Erythroblast (primary cell): ENCODE data around the gene WFS1.

Source experiments
- DNase-seq, 2 experiments: peaks; one replicate each; lab custom pipeline; 2025; lab: John Stamatoyannopoulos, UW
- GATA1 ChIP-seq: IDR thresholded peaks from 2 replicates; pipeline ENCODE4 v1.6.1; 2011; ENCODE audit warnings: low read depth, mild to moderate bottlenecking, control low read depth, low read length, moderate library complexity
- POLR2A ChIP-seq: IDR thresholded peaks from 2 replicates; pipeline ENCODE4 v1.6.1; 2011; ENCODE audit warnings: mild to moderate bottlenecking, low read length

WFS1 gene

DNA sequence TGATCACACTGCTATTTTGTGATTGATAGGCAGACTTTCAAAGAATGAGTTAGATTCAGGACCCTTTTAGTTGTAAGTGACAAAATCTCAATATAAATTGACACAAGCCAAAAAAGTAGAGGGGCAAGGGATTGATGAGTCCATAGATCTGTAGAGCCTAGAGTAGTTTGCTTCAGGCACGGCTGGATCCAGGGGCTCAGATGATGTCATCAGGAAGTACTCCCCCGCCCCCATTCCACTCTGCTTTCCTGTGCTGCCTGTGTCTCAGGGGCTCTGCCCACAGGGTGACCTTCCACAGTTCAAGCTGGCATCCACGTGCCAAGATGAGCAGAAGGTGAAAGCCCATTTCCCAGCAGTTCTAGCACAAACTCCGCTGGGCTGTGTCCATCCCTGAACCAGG lies 13.6 kb downstream of the WFS1 start:
- no peak for DNase-seq
- TF ChIP-seq GATA1 = no peak
- TF ChIP-seq POLR2A = no peak

GRCh38 chr4:6287017-6287788 lies 17.6 kb downstream of the WFS1 start:
- TF ChIP-seq GATA1 = no peak
- no peak for TF ChIP-seq POLR2A
- DNase-seq = no peak

DNA sequence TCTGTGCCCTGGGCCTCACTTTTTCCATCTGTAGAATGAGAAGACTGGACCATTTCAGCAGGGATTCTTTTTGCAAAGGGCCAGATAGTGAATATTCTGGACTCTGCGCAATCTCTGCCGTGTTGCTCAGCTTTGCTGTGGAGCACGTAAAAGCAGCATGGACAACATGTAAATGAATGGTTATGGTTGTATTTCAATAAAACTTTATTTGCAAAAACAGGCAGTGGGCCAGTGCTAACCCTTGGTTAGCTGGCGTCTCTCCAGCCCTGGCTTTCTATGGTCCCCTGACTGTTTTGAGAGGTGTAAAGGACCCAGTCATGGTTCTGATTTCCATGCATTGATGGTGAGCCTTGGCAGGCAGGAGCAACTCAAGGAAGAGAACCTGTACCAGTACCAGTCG lies 18.7 kb downstream of the WFS1 start:
- no peak for TF ChIP-seq GATA1
- no peak for TF ChIP-seq POLR2A
- DNase-seq = no peak

- DNase-seq = no peak
- TF ChIP-seq POLR2A = no peak
- no peak for TF ChIP-seq GATA1
Observed at GRCh38 chr4:6288871-6289270, 19.2 kb downstream of the WFS1 start.

DNA sequence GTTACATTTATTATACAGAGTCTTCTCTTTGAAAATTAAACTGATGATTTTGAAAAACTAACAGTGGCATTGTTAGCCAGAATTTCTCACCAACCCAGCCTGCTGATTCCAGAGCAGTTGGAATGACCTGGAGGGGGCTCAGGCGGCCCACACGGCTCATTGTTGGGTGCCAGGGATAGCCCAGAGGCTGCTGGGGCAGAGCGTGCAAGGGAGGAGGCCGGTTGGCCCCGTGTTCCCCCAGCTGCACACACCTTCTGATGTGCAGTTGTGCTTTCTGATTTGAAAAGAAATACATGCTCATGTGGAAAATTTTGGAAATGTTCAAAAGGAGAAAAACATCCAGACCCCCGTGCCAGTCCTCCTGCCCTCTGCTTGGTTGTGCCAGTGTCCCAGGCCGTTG lies 20.6 kb downstream of the WFS1 start:
- DNase-seq = no peak
- TF ChIP-seq GATA1 (no peak), POLR2A (no peak)

GRCh38 chr4:6290769-6291547 lies 21.3 kb downstream of the WFS1 start:
- no peak for TF ChIP-seq POLR2A
- no peak for TF ChIP-seq GATA1

DNA sequence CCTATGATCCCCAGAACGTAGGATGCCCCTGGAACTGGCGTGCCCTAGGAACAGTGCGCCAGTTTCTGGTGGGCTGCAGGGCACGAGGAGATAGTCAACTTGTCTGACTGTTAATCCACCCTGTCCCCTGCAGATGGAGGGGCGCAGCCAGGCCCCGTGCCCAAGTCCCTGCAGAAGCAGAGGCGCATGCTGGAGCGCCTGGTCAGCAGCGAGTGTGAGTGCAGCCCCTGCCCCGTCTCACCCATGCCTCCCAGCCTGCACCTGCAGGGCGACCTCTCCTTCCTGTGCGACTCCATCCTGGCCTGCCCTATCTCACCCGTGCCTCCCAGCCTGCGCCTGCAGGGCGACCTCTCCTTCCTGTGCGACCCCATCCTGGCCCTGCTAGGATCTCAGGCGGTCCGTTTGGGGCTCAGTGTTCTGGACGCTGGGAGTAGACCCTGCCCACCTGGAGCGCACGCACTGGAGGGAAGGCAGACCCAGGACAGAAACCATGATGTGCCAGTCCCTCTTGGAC lies 22.2 kb downstream of the WFS1 start:
- DNase-seq = no peak
- TF ChIP-seq POLR2A (no peak), GATA1 (no peak)

More at GRCh38 chr4:6290769-6291547, 21.3 kb downstream of the WFS1 start:
- no peak for DNase-seq

DNA sequence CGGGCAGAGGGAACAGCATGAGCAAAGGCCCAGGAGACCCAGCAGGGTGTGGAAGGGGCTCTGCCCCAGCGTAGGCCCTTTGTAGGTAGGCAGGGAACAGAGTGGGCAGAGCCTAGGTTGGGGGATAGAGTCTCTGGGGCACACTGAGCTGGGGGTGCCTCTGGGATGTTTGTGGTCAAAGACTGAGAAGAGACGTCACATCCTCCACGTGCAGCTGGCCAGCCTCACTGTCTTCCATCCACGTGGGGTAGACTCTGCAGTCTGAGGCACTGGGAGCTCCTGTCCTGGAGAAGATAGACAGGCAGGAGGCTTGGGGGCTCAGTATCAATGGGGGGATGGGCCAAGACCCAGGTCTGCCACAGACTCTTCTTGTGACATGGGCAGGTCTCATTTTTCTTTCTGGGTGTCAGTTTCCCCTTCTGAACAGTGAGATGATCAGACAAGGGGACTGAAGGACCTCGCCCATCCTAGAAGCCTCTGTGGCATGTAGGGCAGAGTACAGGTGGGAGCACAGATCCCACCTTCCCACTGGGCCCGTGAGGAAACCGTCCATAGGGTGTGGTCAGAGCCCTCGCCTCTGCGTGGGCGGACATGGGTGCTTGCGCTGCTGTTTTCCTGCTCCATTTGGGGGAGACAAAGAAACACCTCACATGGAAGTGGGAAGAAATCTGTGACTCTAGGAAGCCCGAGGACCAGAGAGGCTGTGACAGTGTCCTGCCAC lies 22.9 kb downstream of the WFS1 start:
- no peak for DNase-seq
- no peak for TF ChIP-seq GATA1
- TF ChIP-seq POLR2A = no peak

- no peak for TF ChIP-seq POLR2A
- DNase-seq = no peak
Observed at GRCh38 chr4:6293097-6293445, 23.4 kb downstream of the WFS1 start.

DNA sequence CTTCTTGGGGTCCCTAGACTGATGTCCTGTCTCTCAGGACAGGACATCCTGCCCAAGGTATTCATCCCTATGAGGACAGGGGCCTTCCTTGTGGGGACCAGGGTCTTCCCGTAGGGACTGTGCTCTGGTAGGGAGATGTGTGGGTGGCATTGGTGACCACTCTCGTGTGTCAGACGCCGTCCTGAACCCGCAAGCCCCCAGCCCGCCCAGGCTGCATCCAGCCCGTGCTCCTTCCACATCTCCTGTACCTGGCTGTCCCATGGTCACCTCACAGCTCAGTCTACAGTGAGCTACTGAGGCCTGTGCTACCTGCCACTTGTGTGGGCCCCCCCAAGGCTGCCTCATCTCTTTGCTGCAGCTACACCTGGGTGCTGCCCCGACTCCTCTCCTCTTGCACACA lies 24.0 kb downstream of the WFS1 start:
- TF ChIP-seq GATA1 (no peak), POLR2A (no peak)
- DNase-seq = no peak

DNA sequence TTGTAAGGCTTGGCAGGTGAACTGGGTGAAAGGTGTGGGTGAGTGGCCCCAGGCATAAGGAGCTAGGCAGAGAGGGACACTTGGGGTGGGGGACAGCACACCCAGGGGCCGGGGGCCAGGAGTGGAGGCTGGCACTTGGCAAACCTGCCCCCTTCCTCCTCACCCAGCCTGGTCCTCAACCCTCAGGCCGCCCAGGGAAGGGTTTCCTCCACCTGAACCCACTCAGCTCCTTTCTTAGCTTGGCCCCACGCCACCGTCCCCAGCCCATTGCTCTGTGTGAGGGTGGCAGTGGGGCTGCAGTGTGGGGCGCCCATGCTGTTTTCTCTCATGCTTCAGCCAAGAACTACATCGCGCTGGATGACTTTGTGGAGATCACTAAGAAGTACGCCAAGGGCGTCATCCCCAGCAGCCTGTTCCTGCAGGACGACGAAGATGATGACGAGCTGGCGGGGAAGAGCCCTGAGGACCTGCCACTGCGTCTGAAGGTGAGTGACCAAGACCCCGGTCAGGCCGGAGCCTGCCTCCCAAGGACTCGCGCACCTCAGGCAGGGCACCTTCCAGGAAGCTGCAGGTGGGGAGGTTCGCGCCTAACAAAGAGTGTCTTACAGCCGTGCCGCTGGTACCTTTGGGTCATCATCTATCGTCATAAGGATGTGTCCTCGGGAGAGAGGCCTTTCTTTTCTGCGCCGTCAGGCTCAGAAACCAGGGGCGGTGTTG lies 25.2 kb downstream of the WFS1 start:
- DNase-seq = no peak
- TF ChIP-seq GATA1 = no peak

GRCh38 chr4:6295495-6295894 lies 25.8 kb downstream of the WFS1 start:
- TF ChIP-seq GATA1 (no peak), POLR2A (no peak)
- DNase-seq = no peak

GRCh38 chr4:6296026-6296425 lies 26.4 kb downstream of the WFS1 start:
- TF ChIP-seq POLR2A (no peak), GATA1 (no peak)
- DNase-seq = no peak
